ENCODE results near the gene MAML2. TPM values are rescaled to one million over a fixed set of nuclear protein-coding genes. Genes with fewer than 3 reads are reported as not detected.

MAML2 gene
- total and polyA plus RNA-seq, 9 of the 15 experiments (the other 6 are each of a cell fraction or from before 2014, with no cell fraction given) = 0.79 to 6.8 (median 4.8) TPM

- Histone ChIP-seq H3K36me3 (ENCODE audit: control insufficient read depth, insufficient read depth, low read length) (no peaks in the 10 kb centered on the region), H3K4me3 (no peak overlapping the region), H3K4me1 (replicated peaks in 1 of 2; ENCODE audit: control insufficient read depth in 2 of 2, insufficient read depth in 2 of 2, low read length in 2 of 2) (no peaks in the 10 kb centered on the region), H3K4me2 (ENCODE audit: insufficient read depth, low read length) (no peak overlapping the region), H3K27me3 (ENCODE audit: control insufficient read depth in 2 of 2, insufficient read depth in 2 of 2, low read length in 2 of 2) (no peaks in the 10 kb centered on the region), H3K9me1 (ENCODE audit: control insufficient read depth, insufficient read depth, low read length) (no peaks in the 10 kb centered on the region), H3K79me2 (ENCODE audit: control insufficient read depth, insufficient read depth, low read length) (no peaks in the 10 kb centered on the region), H4K20me1 (replicated peaks; ENCODE audit: control insufficient read depth, insufficient read depth, low read length) (no peaks in the 10 kb centered on the region), H3K9ac (ENCODE audit: insufficient read depth in 1 of 2, low read depth in 2 of 2, low read length in 2 of 2) (no peak overlapping the region), H3K9me3 (replicated peaks; ENCODE audit: control insufficient read depth, insufficient read depth, low read depth, low read length) (no peaks in the 10 kb centered on the region), H3K27ac (ENCODE audit: extremely low read depth, low read depth, low read length) (no peak overlapping the region), H2AFZ (ENCODE audit: low read depth, low read length) (no peak overlapping the region)
- intact Hi-C loops (cut with micrococcal nuclease) (no loop called here), in situ Hi-C loops (cut with MboI) (no loop called here)
- ChIA-PET POLR2A (interaction anchor here (0.9 to 1.4 kb wide), 2 partner anchors 8 to 10 kb away, joined by 3 to 4 read pairs; no protein-coding TSS in a partner anchor), CTCF (ENCODE audit: low intra/inter-chr PET ratio) (no interaction called here)
- BruUV-seq (replicated peaks) = no TSS peak
- 58% methylated on average over 10 of the region's 10 CpGs for WGBS (ENCODE audit: insufficient coverage, low coverage, missing lambda C conversion rate)
- DNase-seq (ENCODE audit: extremely low read depth in 1 of 4, low spot score in 3 of 4) = no peak
- ATAC-seq = no peak
- FAIRE-seq = no peak
- no peak for TF ChIP-seq LCOR (CRISPR knock-in tag; IDR thresholded peaks at IDR 0.05)
- TF ChIP-seq ATF4 (CRISPR knock-in tag; IDR thresholded peaks at IDR 0.05) = no peak
- TF ChIP-seq PCBP2 (IDR thresholded peaks at IDR 0.05; ENCODE audit: low read depth, low read length, poor library complexity, severe bottlenecking) = no peak
- no peak for TF ChIP-seq ZNF766 (CRISPR knock-in tag; conservative IDR thresholded peaks at IDR 0.05)
- TF ChIP-seq RBM17 (IDR thresholded peaks at IDR 0.05; ENCODE audit: borderline replicate concordance, low read depth, low read length) = no peak
- no peak for TF ChIP-seq MCM7 (IDR thresholded peaks at IDR 0.05)
- no peak for TF ChIP-seq ZNF778 (CRISPR knock-in tag; IDR thresholded peaks at IDR 0.05)
- no peak for TF ChIP-seq ZNF146 (CRISPR knock-in tag; IDR thresholded peaks at IDR 0.05; ENCODE audit: unreplicated experiment)
- no peak for TF ChIP-seq FOXA3 (CRISPR knock-in tag; conservative IDR thresholded peaks at IDR 0.05 in 1 of 2, IDR thresholded peaks at IDR 0.05 in 1 of 2)
Measured at GRCh38 chr11:95993438-95994298, 349.3 kb downstream of the MAML2 start.

Data from K562 (cell line).